HEK293 (cell line): ENCODE data around the gene TOR4A.

Experiments
- CTCF ChIA-PET: fragments of 350-600 bp; formaldehyde crosslinking; extraction: SDS; loops from one replicate; lab custom pipeline; 2021; ENCODE audit warnings: antibody characterized with exemption; lab: Yijun Ruan, JAX
- POLR2A ChIA-PET: fragments of 300-600 bp; formaldehyde crosslinking; extraction: SDS; loops from one replicate; lab custom pipeline; 2020; ENCODE audit warnings: antibody characterized with exemption, inconsistent platforms; lab: Yijun Ruan, JAX
- H3K27ac ChIP-seq: fragments of 200-500 bp; sonication (Bioruptor generic); 2 replicates; pipeline ENCODE4 v1.5.1; 2014; ENCODE audit warnings: low read depth, low read length, control low read depth, inconsistent platforms; ENCODE audit errors: extremely low read depth
- H3K36me3 ChIP-seq, 2 experiments: fragments of 200-500 bp in 1 of 2; sonication (Bioruptor generic) in 1 of 2; 1 replicate in 1 of 2; 2 replicates in 1 of 2; pipeline ENCODE4 v1.5.1; 2014 to 2017; ENCODE audit warnings: inconsistent platforms in 2 of 2, low read length in 2 of 2; ENCODE audit not compliant: control insufficient read depth in 2 of 2, insufficient read depth in 1 of 2
- H3K4me1 ChIP-seq: fragments of 200-500 bp; sonication (Bioruptor generic); 2 replicates; pipeline ENCODE4 v1.5.1; 2014; ENCODE audit warnings: mild to moderate bottlenecking, low read length, inconsistent platforms; ENCODE audit not compliant: control insufficient read depth, insufficient read depth
- H3K4me3 ChIP-seq: 2 replicates; pipeline ENCODE4 v1.5.1; 2011; ENCODE audit warnings: low read depth, mild to moderate bottlenecking, control low read depth, low read length, moderate library complexity
- H3K9me3 ChIP-seq: fragments of 200-500 bp; sonication (Bioruptor generic); 2 replicates; pipeline ENCODE4 v1.5.1; 2014; ENCODE audit warnings: low read depth, low read length, inconsistent platforms; ENCODE audit not compliant: control insufficient read depth, insufficient read depth
- AEBP2 ChIP-seq: fragments of 450-650 bp; formaldehyde crosslinking; IDR thresholded peaks from 2 replicates; pipeline ENCODE4 v1.5.1; 2016; ENCODE audit warnings: missing biosample characterization, missing genetic modification characterization, borderline replicate concordance
- KLF1 ChIP-seq: fragments of 450-650 bp; formaldehyde crosslinking; IDR thresholded peaks from 2 replicates; pipeline ENCODE4 v1.5.1; 2016; ENCODE audit warnings: missing biosample characterization, missing genetic modification characterization
- KLF17 ChIP-seq: fragments of 450-650 bp; formaldehyde crosslinking; IDR thresholded peaks from 2 replicates; pipeline ENCODE4 v1.5.1; 2016; ENCODE audit warnings: missing biosample characterization, missing genetic modification characterization
- KLF9 ChIP-seq: fragments of 450-650 bp; formaldehyde crosslinking; IDR thresholded peaks from 2 replicates; pipeline ENCODE4 v1.5.1; 2016; ENCODE audit warnings: missing biosample characterization, missing genetic modification characterization, low read depth
- SCRT2 ChIP-seq: fragments of 450-650 bp; formaldehyde crosslinking; IDR thresholded peaks from 2 replicates; pipeline ENCODE4 v1.5.1; 2016; ENCODE audit warnings: missing biosample characterization, missing genetic modification characterization
- SP7 ChIP-seq: fragments of 450-650 bp; formaldehyde crosslinking; IDR thresholded peaks from 2 replicates; pipeline ENCODE4 v1.5.1; 2016; ENCODE audit warnings: missing biosample characterization, missing genetic modification characterization
- ZBTB17 ChIP-seq: fragments of 450-650 bp; formaldehyde crosslinking; IDR thresholded peaks from 2 replicates; pipeline ENCODE4 v1.5.1; 2016; ENCODE audit warnings: missing biosample characterization, missing genetic modification characterization
- ZBTB48 ChIP-seq: fragments of 450-650 bp; formaldehyde crosslinking; IDR thresholded peaks from 2 replicates; pipeline ENCODE4 v1.5.1; 2016; ENCODE audit warnings: missing biosample characterization, missing genetic modification characterization
- ZBTB6 ChIP-seq: fragments of 450-650 bp; formaldehyde crosslinking; IDR thresholded peaks from 2 replicates; pipeline ENCODE4 v1.5.1; 2017; ENCODE audit warnings: missing biosample characterization, missing genetic modification characterization
- ZBTB8A ChIP-seq: fragments of 450-650 bp; formaldehyde crosslinking; IDR thresholded peaks from 2 replicates; pipeline ENCODE4 v1.5.1; 2016; ENCODE audit warnings: missing biosample characterization, missing genetic modification characterization
- ZFHX2 ChIP-seq: fragments of 450-650 bp; formaldehyde crosslinking; conservative IDR thresholded peaks from 2 replicates; pipeline ENCODE4 v1.5.1; 2016; ENCODE audit warnings: missing biosample characterization, missing genetic modification characterization
- ZIC2 ChIP-seq: fragments of 450-650 bp; formaldehyde crosslinking; IDR thresholded peaks from 2 replicates; pipeline ENCODE4 v1.5.1; 2016; ENCODE audit warnings: missing biosample characterization, missing genetic modification characterization
- ZNF10 ChIP-seq: fragments of 450-650 bp; formaldehyde crosslinking; IDR thresholded peaks from 2 replicates; pipeline ENCODE4 v1.5.1; 2017; ENCODE audit warnings: missing biosample characterization, missing genetic modification characterization
- ZNF114 ChIP-seq: fragments of 450-650 bp; formaldehyde crosslinking; IDR thresholded peaks from 2 replicates; pipeline ENCODE4 v1.5.0; 2017; ENCODE audit warnings: missing biosample characterization, missing genetic modification characterization
- ZNF23 ChIP-seq: fragments of 450-650 bp; formaldehyde crosslinking; IDR thresholded peaks from 2 replicates; pipeline ENCODE4 v1.5.1; 2016; ENCODE audit warnings: missing biosample characterization, missing genetic modification characterization, borderline replicate concordance
- ZNF366 ChIP-seq: fragments of 450-650 bp; formaldehyde crosslinking; conservative IDR thresholded peaks from 2 replicates; pipeline ENCODE4 v1.5.1; 2016; ENCODE audit warnings: missing biosample characterization, missing genetic modification characterization
- ZNF571 ChIP-seq: fragments of 450-650 bp; formaldehyde crosslinking; IDR thresholded peaks from 2 replicates; pipeline ENCODE4 v1.5.0; 2017; ENCODE audit warnings: missing biosample characterization, missing genetic modification characterization
- ZNF639 ChIP-seq: fragments of 450-650 bp; formaldehyde crosslinking; IDR thresholded peaks from 2 replicates; pipeline ENCODE4 v1.5.1; 2016; ENCODE audit warnings: missing biosample characterization, missing genetic modification characterization
- ZNF704 ChIP-seq: fragments of 450-650 bp; formaldehyde crosslinking; IDR thresholded peaks from 2 replicates; pipeline ENCODE4 v1.5.1; 2016; ENCODE audit warnings: missing biosample characterization, missing genetic modification characterization
- ZNF843 ChIP-seq: fragments of 450-650 bp; formaldehyde crosslinking; IDR thresholded peaks from 2 replicates; pipeline ENCODE4 v1.5.1; 2016; ENCODE audit warnings: missing biosample characterization, missing genetic modification characterization
- ZSCAN18 ChIP-seq: fragments of 450-650 bp; formaldehyde crosslinking; IDR thresholded peaks from 2 replicates; pipeline ENCODE4 v1.5.1; 2016; ENCODE audit warnings: missing biosample characterization, missing genetic modification characterization
- ZSCAN23 ChIP-seq: fragments of 450-650 bp; formaldehyde crosslinking; IDR thresholded peaks from 2 replicates; pipeline ENCODE4 v1.5.1; 2016; ENCODE audit warnings: missing biosample characterization, missing genetic modification characterization
- ZSCAN4 ChIP-seq: fragments of 450-650 bp; formaldehyde crosslinking; IDR thresholded peaks from 2 replicates; pipeline ENCODE4 v1.5.1; 2017; ENCODE audit warnings: missing biosample characterization, missing genetic modification characterization

The TOR4A gene

GRCh38 chr9:137243626-137244485, 33.7 kb upstream of the TOR4A start (continued):
- TF ChIP-seq KLF17 (no peak), ZNF571 (tag by site-specific recombination) (no peak), ZNF843 (no peak), ZNF10 (tag by site-specific recombination) (no peak), ZNF366 (no peak)

GRCh38 chr9:137244486-137245449, 32.8 kb upstream of the TOR4A start:
- Histone ChIP-seq H3K27ac (no peak overlapping the region), H3K36me3 (peaks cover 0 to 26% of the 10 kb centered on the region in 2 experiments; a peak in 1 of 3 replicates), H3K9me3 (no peaks in the 10 kb centered on the region), H3K4me1 (0 out of 2 replicates have a peak, but pooled peaks cover 3% of the 10 kb centered on the region), H3K4me3 (no peak overlapping the region)
- ChIA-PET POLR2A (interaction anchor here (0.9 to 11.5 kb wide), 12 partner anchors 8 to 454 kb away, joined by 3 to 336 read pairs (median 7); partner anchors contain the start of genes CYSRT1, MAN1B1, NELFB and RNF208), CTCF (interaction anchor here (0.6 to 3.6 kb wide), 4 partner anchors 8 to 208 kb away, joined by 5 to 29 read pairs (median 11); partner anchors contain the start of gene NELFB)
- no peak for TF ChIP-seq ZBTB17 (tag by site-specific recombination)
- TF ChIP-seq ZBTB8A (tag by site-specific recombination) = peak; percentile 49; the same call in 1 of the 2 replicates
- no peak for TF ChIP-seq SP7
- no peak for TF ChIP-seq AEBP2
- peak; percentile 1 for TF ChIP-seq ZIC2 (tag by site-specific recombination)
- no peak for TF ChIP-seq ZBTB6 (tag by site-specific recombination)
- no peak for TF ChIP-seq ZSCAN4 (tag by site-specific recombination)
- no peak for TF ChIP-seq ZSCAN23
- TF ChIP-seq ZNF704 (tag by site-specific recombination) = no peak
- TF ChIP-seq KLF9 (tag by site-specific recombination) = peak; percentile 50
- TF ChIP-seq ZBTB48 (tag by site-specific recombination) = no peak; the same call in 1 of the 2 replicates
- peak; percentile 34; the same call in 1 of the 2 replicates for TF ChIP-seq KLF1 (tag by site-specific recombination)
- TF ChIP-seq ZFHX2 (tag by site-specific recombination) = no peak
- no peak for TF ChIP-seq ZNF114 (tag by site-specific recombination)
- no peak for TF ChIP-seq ZNF639
- TF ChIP-seq ZSCAN18 (tag by site-specific recombination) = no peak
- TF ChIP-seq SCRT2 (tag by site-specific recombination) = no peak
- no peak for TF ChIP-seq ZNF23 (tag by site-specific recombination)
